Transverse colon (tissue), 4 donors: Measurements from ENCODE around the gene GSK3B. TPM values are rescaled to one million over a fixed set of nuclear protein-coding genes. Genes with fewer than 3 reads are reported as not detected.
A peak's percentile ranks its signal among the peaks of the same experiment; 100 is the strongest.

Experiments
- DNase-seq: peaks from one replicate; pipeline ENCODE4 v3.0.0-alpha.2; 2019
- H3K27ac ChIP-seq, 4 donors: fragments of 200-600 bp; sonication (generic); 2 replicates each; pipeline ENCODE4 v1.5.1; 2016 to 2018; ENCODE audit warnings: inconsistent platforms in 4 of 4
- H3K27me3 ChIP-seq: fragments of 200-600 bp; sonication (generic); 2 replicates; pipeline ENCODE4 v1.5.1; 2017; ENCODE audit warnings: inconsistent platforms
- H3K36me3 ChIP-seq, 4 donors: fragments of 200-600 bp; sonication (generic); 2 replicates each; pipeline ENCODE4 v1.5.1; 2017 to 2019; ENCODE audit warnings: inconsistent platforms in 4 of 4
- H3K4me1 ChIP-seq, 4 donors: fragments of 200-600 bp; sonication (generic); 2 replicates each; pipeline ENCODE4 v1.5.1; 2017 to 2020; ENCODE audit warnings: inconsistent platforms in 4 of 4
- H3K4me3 ChIP-seq, 4 donors: fragments of 200-600 bp; sonication (generic); 1 replicate in 1 of 4; 2 replicates in 3 of 4; pipeline versions ENCODE4 v1.5.1 to v1.6.1; 2017 to 2019; ENCODE audit warnings: inconsistent platforms in 4 of 4
- H3K9me3 ChIP-seq, 2 donors: fragments of 200-600 bp; sonication (generic); 2 replicates each; pipeline ENCODE4 v1.5.1; 2017 to 2019; ENCODE audit warnings: inconsistent platforms in 2 of 2
- CTCF ChIP-seq, 5 experiments: fragments of 200-600 bp in 3 of 5; fragments of 450-650 bp in 2 of 5; sonication (generic) in 3 of 5; IDR thresholded peaks; 1 replicate in 2 of 5; 2 replicates in 3 of 5; pipeline ENCODE4 v1.5.1; 2016 to 2017; ENCODE audit warnings: antibody characterized with exemption in 5 of 5, inconsistent platforms in 3 of 5, mild to moderate bottlenecking in 2 of 5, moderate library complexity in 1 of 5
- EP300 ChIP-seq: sonication (generic); formaldehyde crosslinking; IDR thresholded peaks from one replicate; pipeline ENCODE4 v1.6.1; 2017; ENCODE audit warnings: antibody characterized with exemption, low read depth
- POLR2A ChIP-seq: fragments of 450-650 bp; IDR thresholded peaks from one replicate; pipeline ENCODE4 v1.6.1; 2016; ENCODE audit warnings: antibody characterized with exemption, mild to moderate bottlenecking, moderate library complexity
- POLR2AphosphoS5 ChIP-seq, 3 donors: sonication (generic); formaldehyde crosslinking; IDR thresholded peaks; one replicate each; pipeline ENCODE4 v1.6.1; 2016; ENCODE audit warnings: antibody characterized with exemption in 3 of 3
- whole genome bisulfite sequencing, 2 donors: methylation state at CpG; one replicate each; pipeline ENCODE4 v1.1.5; 2018; ENCODE audit warnings: low coverage in 1 of 2; 5-methylcytosine and 5-hydroxymethylcytosine counted together
- in situ Hi-C, 4 donors: fragments of 200-750 bp; cut with MboI; loops; one replicate each; pipeline versions ENCODE4 v1.15.0 to v1.15.1; 2017; ENCODE audit warnings: low sequenced_read_pairs in 3 of 4, low pct_ligation_motif_present in 1 of 4, low pct_unique_long_range_greater_than_20kb in 1 of 4
- intact Hi-C: fragments of 100-400 bp; cut with DNase I; formaldehyde crosslinking; loops from one replicate; pipeline ENCODE4 v1.15.1; 2023; ENCODE audit warnings: low total_unique reads
- total RNA-seq, 4 donors: library from RNA; depleted of rRNA; stranded (reverse); fragments of >200 nt; gene quantifications; one replicate each; pipeline ENCODE4 v1.1.0, GENCODE V29; 2016

Gene GSK3B
- total RNA-seq, 4 donors from 2014 or later, result 14.7 to 35.9 (median 24.2) TPM

- Histone ChIP-seq H3K9me3 (no peaks in the 10 kb centered on the region), H3K4me1 (peaks cover 4 to 27% (median 11%) of the 10 kb centered on the region in 4 donors), H3K27ac (no peak overlapping the region), H3K27me3 (no peaks in the 10 kb centered on the region), H3K36me3 (no peaks in the 10 kb centered on the region), H3K4me3 (peak overlapping the region in 1 of 4 donors; percentile 47)
- DNase-seq, result no peak
- TF ChIP-seq POLR2AphosphoS5 (IDR thresholded peaks at IDR 0.05) (no peak), EP300 (no peak), POLR2A (no peak), CTCF (IDR thresholded peaks at IDR 0.05) (no peak)
- intact Hi-C loops (no loop called here), in situ Hi-C loops (no loop called here)
- WGBS, 2 donors, result 75 to 86% methylated on average over 2 of the region's 2 CpGs
Observed at GRCh38 chr3:119783255-119783654, 311.0 kb downstream of the GSK3B start.

GRCh38 chr3:119782460-119782859, 311.8 kb downstream of the GSK3B start:
- H3K9me3 ChIP-seq, result no peaks in the 10 kb centered on the region
- intact Hi-C loops, result no loop called here
- no peak for TF ChIP-seq POLR2AphosphoS5 (IDR thresholded peaks at IDR 0.05)
- no peak for TF ChIP-seq EP300
- TF ChIP-seq POLR2A, result no peak
- TF ChIP-seq CTCF (IDR thresholded peaks at IDR 0.05), result no peak
- peak overlapping the region in 3 of 4 donors; percentile 19 to 47 (median 24) for H3K4me3 ChIP-seq
- no peaks in the 10 kb centered on the region for H3K36me3 ChIP-seq
- DNase-seq, result no peak
- H3K27ac ChIP-seq, result peak overlapping the region; percentile 53 to 88 (median 74)
- H3K27me3 ChIP-seq, result no peaks in the 10 kb centered on the region
- 83% methylated on average over 1 of the region's 1 CpG; no CpG with 5 or more reads in 1 of the 2 donors for WGBS, 2 donors
- in situ Hi-C loops, result no loop called here
- peaks cover 4 to 27% (median 11%) of the 10 kb centered on the region in 4 donors for H3K4me1 ChIP-seq

GRCh38 chr3:119781330-119782198, 312.7 kb downstream of the GSK3B start, which contains the start of gene NR1I2:
NR1I2 (plus strand) TSS chr3:119782101.
- no peaks in the 10 kb centered on the region for H3K36me3 ChIP-seq
- H3K27ac ChIP-seq, result peak within 1 kb of the TSS; percentile 53 to 88 (median 74)
- peaks cover 1 to 3% of the 10 kb centered on the region in 2 donors for H3K9me3 ChIP-seq
- peaks cover 4 to 27% (median 11%) of the 10 kb centered on the region in 4 donors for H3K4me1 ChIP-seq
- WGBS, 2 donors, result 43 to 60% methylated on average over 7 to 10 of the region's 10 CpGs
- TF ChIP-seq CTCF (IDR thresholded peaks at IDR 0.05), result peak in 3 of 5 experiments; percentile 13 to 64 (median 43)
- TF ChIP-seq EP300, result no peak
- peak; percentile 87 for TF ChIP-seq POLR2A
- peak; percentile 38 to 93 (median 91) for TF ChIP-seq POLR2AphosphoS5 (IDR thresholded peaks at IDR 0.05)
- peak; percentile 58 for DNase-seq
- peak within 1 kb of the TSS in 3 of 4 donors; percentile 19 to 47 (median 24) for H3K4me3 ChIP-seq
- intact Hi-C loops, result no loop called here
- H3K27me3 ChIP-seq, result no peaks in the 10 kb centered on the region
- in situ Hi-C loops, result no loop called here

GRCh38 chr3:119779731-119780383, 314.4 kb downstream of the GSK3B start:
- Histone ChIP-seq H3K27me3 (no peaks in the 10 kb centered on the region), H3K9me3 (peaks cover 6 to 8% of the 10 kb centered on the region in 2 donors), H3K4me3 (no peak overlapping the region), H3K27ac (peak overlapping the region in 1 of 4 donors; percentile 88), H3K4me1 (peaks cover 4 to 20% (median 11%) of the 10 kb centered on the region in 4 donors), H3K36me3 (no peaks in the 10 kb centered on the region)
- no peak for DNase-seq
- WGBS, 2 donors, result 54 to 62% methylated on average over 2 of the region's 2 CpGs
- in situ Hi-C loops (no loop called here), intact Hi-C loops (no loop called here)
- TF ChIP-seq POLR2AphosphoS5 (IDR thresholded peaks at IDR 0.05) (no peak), CTCF (IDR thresholded peaks at IDR 0.05) (no peak), EP300 (no peak), POLR2A (no peak)
